PC-9 (cell line): ENCODE data around the gene GRIA1.

ENCODE experiments used
- CTCF ChIP-seq: fragments of 200-600 bp; sonication (generic); conservative IDR thresholded peaks from 2 replicates; pipeline ENCODE4 v1.6.1; 2017; ENCODE audit warnings: mixed run types, antibody characterized with exemption, mild to moderate bottlenecking, moderate library complexity
- EZH2 ChIP-seq: fragments of 200-600 bp; sonication (generic); IDR thresholded peaks from 2 replicates; pipeline ENCODE4 v1.8.0; 2017; ENCODE audit warnings: antibody characterized with exemption, low read depth

- no peak for TF ChIP-seq EZH2
- TF ChIP-seq CTCF = no peak
These were observed 82.1 kb downstream of the GRIA1 start for GRCh38 chr5:153572411-153573145.
